ENCODE results near the gene HS6ST1. TPM values are rescaled to one million over a fixed set of nuclear protein-coding genes. Genes with fewer than 3 reads are reported as not detected.

Gene HS6ST1
- total RNA-seq, 1 donor from 2014 or later = 141 TPM

- no peak for DNase-seq (ENCODE audit: low spot score in 2 of 2, unreplicated experiment in 2 of 2)
- Mint-ChIP-seq H3K27me3 (ENCODE audit: low read depth) (no peaks in the 10 kb centered on the region), H3K4me3 (no peak overlapping the region), H3K27ac (peak overlapping the region; percentile 75), H3K9me3 (peaks cover 4% of the 10 kb centered on the region), H3K4me1 (peaks cover 74% of the 10 kb centered on the region), H3K36me3 (peaks cover 7% of the 10 kb centered on the region)
- TF ChIP-seq CTCF (IDR thresholded peaks at IDR 0.05; ENCODE audit: unreplicated experiment) = no peak
These were observed 15.4 kb downstream of the HS6ST1 start for GRCh38 chr2:128303095-128303791.

GRCh38 chr2:128302744-128303067 lies 16.0 kb downstream of the HS6ST1 start:
- DNase-seq (ENCODE audit: low spot score in 2 of 2, unreplicated experiment in 2 of 2) = no peak
- H3K4me3 Mint-ChIP-seq = no peak overlapping the region
- no peaks in the 10 kb centered on the region for H3K27me3 Mint-ChIP-seq (ENCODE audit: low read depth)
- H3K36me3 Mint-ChIP-seq = peaks cover 11% of the 10 kb centered on the region
- peak overlapping the region; percentile 75 for H3K27ac Mint-ChIP-seq
- peaks cover 9% of the 10 kb centered on the region for H3K9me3 Mint-ChIP-seq
- TF ChIP-seq CTCF (IDR thresholded peaks at IDR 0.05; ENCODE audit: unreplicated experiment) = no peak
- H3K4me1 Mint-ChIP-seq = peaks cover 69% of the 10 kb centered on the region

GRCh38 chr2:128302011-128302743 lies 16.5 kb downstream of the HS6ST1 start:
- Mint-ChIP-seq H3K36me3 (peaks cover 12% of the 10 kb centered on the region), H3K4me3 (no peak overlapping the region), H3K27ac (peak overlapping the region; percentile 75), H3K4me1 (peaks cover 64% of the 10 kb centered on the region), H3K9me3 (peaks cover 9% of the 10 kb centered on the region), H3K27me3 (ENCODE audit: low read depth) (no peaks in the 10 kb centered on the region)
- TF ChIP-seq CTCF (IDR thresholded peaks at IDR 0.05; ENCODE audit: unreplicated experiment) = no peak
- DNase-seq (ENCODE audit: low spot score in 2 of 2, unreplicated experiment in 2 of 2) = no peak

GRCh38 chr2:128301501-128301966 lies 17.1 kb downstream of the HS6ST1 start:
- TF ChIP-seq CTCF (IDR thresholded peaks at IDR 0.05; ENCODE audit: unreplicated experiment) = no peak
- no peak overlapping the region for H3K27ac Mint-ChIP-seq

GRCh38 chr2:128301021-128301420 lies 17.6 kb downstream of the HS6ST1 start:
- DNase-seq (ENCODE audit: low spot score in 2 of 2, unreplicated experiment in 2 of 2) = no peak
- Mint-ChIP-seq H3K36me3 (peaks cover 19% of the 10 kb centered on the region), H3K4me1 (peaks cover 52% of the 10 kb centered on the region), H3K27me3 (ENCODE audit: low read depth) (no peaks in the 10 kb centered on the region), H3K9me3 (peaks cover 9% of the 10 kb centered on the region), H3K27ac (no peak overlapping the region), H3K4me3 (no peak overlapping the region)
- no peak for TF ChIP-seq CTCF (IDR thresholded peaks at IDR 0.05; ENCODE audit: unreplicated experiment)

More at GRCh38 chr2:128301501-128301966, 17.1 kb downstream of the HS6ST1 start:
- H3K27me3 Mint-ChIP-seq (ENCODE audit: low read depth) = no peaks in the 10 kb centered on the region
- DNase-seq (ENCODE audit: low spot score in 2 of 2, unreplicated experiment in 2 of 2) = no peak
- H3K4me3 Mint-ChIP-seq = no peak overlapping the region
- peaks cover 17% of the 10 kb centered on the region for H3K36me3 Mint-ChIP-seq
- H3K9me3 Mint-ChIP-seq = peaks cover 9% of the 10 kb centered on the region
- H3K4me1 Mint-ChIP-seq = peaks cover 57% of the 10 kb centered on the region

Measured in mesothelial cell of epicardium (in vitro differentiated cells).